Keratinocyte (primary cell): ENCODE results near the gene DMRT3. TPM values are rescaled to one million over a fixed set of nuclear protein-coding genes. Genes with fewer than 3 reads are reported as not detected.

ENCODE experiments used
- DNase-seq: peaks from one replicate; pipeline ENCODE4 v3.0.0-alpha.2; 2011; ENCODE audit warnings: low read depth, missing footprints, low spot score
- FAIRE-seq: peaks from 2 replicates; lab custom pipeline; 2011; peaks lifted over from hg19 to GRCh38; lab: Jason Lieb, UNC
- H2AFZ ChIP-seq: 2 replicates; pipeline ENCODE4 v1.6.0; 2012; ENCODE audit warnings: low read length, control low read depth, inconsistent platforms; ENCODE audit not compliant: control insufficient read depth
- H3K27ac ChIP-seq: 2 replicates; pipeline ENCODE4 v1.5.1; 2011; ENCODE audit warnings: low read length; ENCODE audit not compliant: control insufficient read depth, insufficient read depth
- H3K27me3 ChIP-seq: 3 replicates; pipeline ENCODE4 v1.6.0; 2011; ENCODE audit warnings: low read length; ENCODE audit not compliant: control insufficient read depth, insufficient read depth; ENCODE audit errors: extremely low read depth
- H3K36me3 ChIP-seq, 2 experiments: 2 replicates in 1 of 2; 3 replicates in 1 of 2; pipeline ENCODE4 v1.5.1; 2011; ENCODE audit warnings: low read length in 2 of 2, mild to moderate bottlenecking in 1 of 2; ENCODE audit not compliant: control insufficient read depth in 2 of 2, insufficient read depth in 2 of 2; ENCODE audit errors: extremely low read depth in 1 of 2
- H3K4me1 ChIP-seq: 3 replicates; pipeline ENCODE4 v1.5.1; 2011; ENCODE audit warnings: low read length; ENCODE audit not compliant: control insufficient read depth, insufficient read depth; ENCODE audit errors: extremely low read depth
- H3K4me2 ChIP-seq: 3 replicates; pipeline ENCODE4 v1.6.0; 2011; ENCODE audit warnings: low read depth, low read length; ENCODE audit not compliant: control insufficient read depth, insufficient read depth; ENCODE audit errors: extremely low read depth
- H3K4me3 ChIP-seq, 3 experiments: fragments of 200-600 bp in 1 of 3; sonication (generic) in 1 of 3; 2 replicates in 2 of 3; 3 replicates in 1 of 3; pipeline ENCODE4 v1.5.1; 2011 to 2016; ENCODE audit warnings: low read length in 3 of 3, mild to moderate bottlenecking in 3 of 3, control low read depth in 2 of 3, inconsistent platforms in 1 of 3, low read depth in 1 of 3, mixed read lengths in 1 of 3, mixed run types in 1 of 3, moderate library complexity in 1 of 3; ENCODE audit not compliant: control insufficient read depth in 2 of 3, insufficient read depth in 2 of 3; ENCODE audit errors: extremely low read depth in 1 of 3
- H3K79me2 ChIP-seq: 2 replicates; pipeline ENCODE4 v1.6.0; 2012; ENCODE audit warnings: low read length; ENCODE audit not compliant: control insufficient read depth, insufficient read depth
- H3K9ac ChIP-seq: 3 replicates; pipeline ENCODE4 v1.6.0; 2011; ENCODE audit warnings: low read length; ENCODE audit not compliant: control insufficient read depth, insufficient read depth; ENCODE audit errors: extremely low read depth
- H3K9me1 ChIP-seq: 3 replicates; pipeline ENCODE4 v1.6.0; 2011; ENCODE audit warnings: low read length; ENCODE audit not compliant: control insufficient read depth, insufficient read depth; ENCODE audit errors: extremely low read depth
- H3K9me3 ChIP-seq: 2 replicates; pipeline ENCODE4 v1.5.1; 2012; ENCODE audit warnings: low read depth, low read length; ENCODE audit not compliant: control insufficient read depth
- H4K20me1 ChIP-seq: 3 replicates; pipeline ENCODE4 v1.6.0; 2011; ENCODE audit warnings: low read length; ENCODE audit not compliant: control insufficient read depth, insufficient read depth; ENCODE audit errors: extremely low read depth
- EZH2 ChIP-seq: IDR thresholded peaks from one replicate; pipeline ENCODE4 v1.6.1; 2012; ENCODE audit warnings: inconsistent platforms, mild to moderate bottlenecking, low read length, moderate library complexity
- dilution Hi-C: fragments of 300-500 bp; cut with MboI; formaldehyde crosslinking; loops from one replicate; pipeline ENCODE4 v1.7.0; 2020; ENCODE audit warnings: low sequenced_read_pairs; ENCODE audit not compliant: extremely low pct_ligation_motif_present
- polyA plus RNA-seq, 5 experiments: library from polyadenylated mRNA; depleted of rRNA in 3 of 5; stranded (reverse) in 3 of 5; stranded (forward) in 1 of 5; unstranded in 1 of 5; fragments of >200 nt; gene quantifications; 1 replicate in 1 of 5; 2 replicates in 3 of 5; 3 replicates in 1 of 5; pipeline versions ENCODE4 v1.2.1 to v1.2.3, GENCODE V29; 2011 to 2012; ENCODE audit warnings: missing spikeins in 2 of 5, low read depth in 1 of 5, low replicate concordance in 1 of 5
- TF ChIP-seq, protein P1 (sequence below), 3 experiments: IDR thresholded peaks in 1 of 3; conservative IDR thresholded peaks in 1 of 3; optimal IDR thresholded peaks in 1 of 3; 2 replicates in 2 of 3; 3 replicates in 1 of 3; pipeline versions ENCODE3 to v1.5.1; 2011; ENCODE audit warnings: low read length in 3 of 3, mild to moderate bottlenecking in 3 of 3, moderate library complexity in 2 of 3, control low read depth in 1 of 3, inconsistent platforms in 1 of 3; ENCODE audit not compliant: insufficient read depth in 2 of 3; ENCODE audit errors: extremely low read depth in 1 of 3

Gene DMRT3
- polyA plus RNA-seq, 1 donor (not counting 4 experiments of a cell fraction or from before 2014, with no cell fraction given): not detected

DNA sequence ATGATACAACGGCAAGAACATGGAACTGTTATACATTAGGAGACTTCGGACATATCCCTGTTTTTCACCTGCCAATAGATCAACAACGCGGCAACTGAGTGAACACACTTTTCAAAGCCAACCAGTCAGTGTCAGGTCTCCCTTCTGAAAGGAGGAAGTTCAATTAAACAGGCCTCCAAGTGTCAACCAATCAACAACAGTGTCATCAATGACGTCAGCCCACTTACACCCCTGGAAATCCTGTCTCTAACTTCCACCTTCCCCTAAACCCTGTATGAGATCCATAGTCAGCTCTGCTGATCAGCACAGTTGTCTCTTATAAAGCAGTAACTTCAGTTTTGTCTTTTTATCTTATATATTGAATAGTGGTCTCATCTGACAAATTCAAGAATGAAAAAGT is 36.6 kb downstream of the DMRT3 start:
- TF ChIP-seq, protein P1, sequence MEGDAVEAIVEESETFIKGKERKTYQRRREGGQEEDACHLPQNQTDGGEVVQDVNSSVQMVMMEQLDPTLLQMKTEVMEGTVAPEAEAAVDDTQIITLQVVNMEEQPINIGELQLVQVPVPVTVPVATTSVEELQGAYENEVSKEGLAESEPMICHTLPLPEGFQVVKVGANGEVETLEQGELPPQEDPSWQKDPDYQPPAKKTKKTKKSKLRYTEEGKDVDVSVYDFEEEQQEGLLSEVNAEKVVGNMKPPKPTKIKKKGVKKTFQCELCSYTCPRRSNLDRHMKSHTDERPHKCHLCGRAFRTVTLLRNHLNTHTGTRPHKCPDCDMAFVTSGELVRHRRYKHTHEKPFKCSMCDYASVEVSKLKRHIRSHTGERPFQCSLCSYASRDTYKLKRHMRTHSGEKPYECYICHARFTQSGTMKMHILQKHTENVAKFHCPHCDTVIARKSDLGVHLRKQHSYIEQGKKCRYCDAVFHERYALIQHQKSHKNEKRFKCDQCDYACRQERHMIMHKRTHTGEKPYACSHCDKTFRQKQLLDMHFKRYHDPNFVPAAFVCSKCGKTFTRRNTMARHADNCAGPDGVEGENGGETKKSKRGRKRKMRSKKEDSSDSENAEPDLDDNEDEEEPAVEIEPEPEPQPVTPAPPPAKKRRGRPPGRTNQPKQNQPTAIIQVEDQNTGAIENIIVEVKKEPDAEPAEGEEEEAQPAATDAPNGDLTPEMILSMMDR (optimal IDR thresholded peaks at IDR 0.05 in 1 of 3, IDR thresholded peaks at IDR 0.05 in 1 of 3, conservative IDR thresholded peaks at IDR 0.05 in 1 of 3; ENCODE audit: extremely low read depth in 1 of 3, insufficient read depth in 2 of 3, low read length in 3 of 3): no peak
- no peak for TF ChIP-seq EZH2
- Histone ChIP-seq H3K9me3 (no peaks in the 10 kb centered on the region), H3K79me2 (no peaks in the 10 kb centered on the region), H3K4me2 (no peak overlapping the region), H3K27ac (no peak overlapping the region), H3K9me1 (no peaks in the 10 kb centered on the region), H3K9ac (no peak overlapping the region), H3K27me3 (no peaks in the 10 kb centered on the region), H4K20me1 (no peaks in the 10 kb centered on the region), H3K4me3 (no peak overlapping the region), H3K4me1 (peaks cover 5% of the 10 kb centered on the region), H3K36me3 (no peaks in the 10 kb centered on the region), H2AFZ (no peak overlapping the region)
- FAIRE-seq: no peak
- dilution Hi-C loops: no loop called here
- DNase-seq: no peak

DNA sequence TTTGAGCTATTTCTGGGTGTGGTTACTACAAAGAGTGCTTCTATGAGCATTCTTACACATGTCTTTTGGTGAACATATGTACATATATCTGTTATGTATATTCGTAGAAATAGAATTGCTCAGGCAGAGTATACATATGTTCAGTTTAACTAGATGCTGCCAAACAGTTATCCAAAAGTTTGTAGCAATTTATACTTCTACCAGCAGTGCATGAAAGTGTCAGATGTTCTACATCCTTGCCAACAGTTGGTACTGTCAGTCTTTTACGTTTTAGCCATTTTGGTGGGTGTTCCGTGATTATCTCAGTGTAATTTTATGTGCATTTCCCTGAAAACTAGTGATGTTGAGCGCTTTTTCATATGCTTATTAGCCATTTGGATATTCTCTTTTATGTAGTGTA is 37.8 kb downstream of the DMRT3 start:
- Histone ChIP-seq H2AFZ (no peak overlapping the region), H3K27ac (no peak overlapping the region), H4K20me1 (no peaks in the 10 kb centered on the region), H3K4me2 (no peak overlapping the region), H3K9me1 (no peaks in the 10 kb centered on the region), H3K79me2 (no peaks in the 10 kb centered on the region), H3K9ac (no peak overlapping the region), H3K36me3 (no peaks in the 10 kb centered on the region), H3K27me3 (no peaks in the 10 kb centered on the region), H3K4me3 (no peak overlapping the region), H3K9me3 (no peaks in the 10 kb centered on the region), H3K4me1 (peaks cover 4% of the 10 kb centered on the region)
- dilution Hi-C loops: no loop called here
- FAIRE-seq (no peak), DNase-seq (no peak)
- TF ChIP-seq EZH2: no peak
- TF ChIP-seq, protein P1 (optimal IDR thresholded peaks at IDR 0.05 in 1 of 3, IDR thresholded peaks at IDR 0.05 in 1 of 3, conservative IDR thresholded peaks at IDR 0.05 in 1 of 3; ENCODE audit: extremely low read depth in 1 of 3, insufficient read depth in 2 of 3, low read length in 3 of 3): no peak
